HFF-Myc (cell line): ENCODE data around the gene MICAL2.

Source experiments
- DNase-seq: peaks from one replicate; pipeline ENCODE4 v3.0.0-alpha.2; 2011; ENCODE audit warnings: low read depth; ENCODE audit errors: extremely low read depth
- H3K4me3 ChIP-seq: replicated peaks from 2 replicates; pipeline ENCODE4 v1.5.1; 2011; ENCODE audit warnings: low read depth, mild to moderate bottlenecking, control low read depth, low read length
- CTCF ChIP-seq: IDR thresholded peaks from 2 replicates; pipeline ENCODE4 v1.5.1; 2012; ENCODE audit warnings: mild to moderate bottlenecking, low read depth, low read length, control low read depth; ENCODE audit errors: missing control alignments

Gene MICAL2

DNA sequence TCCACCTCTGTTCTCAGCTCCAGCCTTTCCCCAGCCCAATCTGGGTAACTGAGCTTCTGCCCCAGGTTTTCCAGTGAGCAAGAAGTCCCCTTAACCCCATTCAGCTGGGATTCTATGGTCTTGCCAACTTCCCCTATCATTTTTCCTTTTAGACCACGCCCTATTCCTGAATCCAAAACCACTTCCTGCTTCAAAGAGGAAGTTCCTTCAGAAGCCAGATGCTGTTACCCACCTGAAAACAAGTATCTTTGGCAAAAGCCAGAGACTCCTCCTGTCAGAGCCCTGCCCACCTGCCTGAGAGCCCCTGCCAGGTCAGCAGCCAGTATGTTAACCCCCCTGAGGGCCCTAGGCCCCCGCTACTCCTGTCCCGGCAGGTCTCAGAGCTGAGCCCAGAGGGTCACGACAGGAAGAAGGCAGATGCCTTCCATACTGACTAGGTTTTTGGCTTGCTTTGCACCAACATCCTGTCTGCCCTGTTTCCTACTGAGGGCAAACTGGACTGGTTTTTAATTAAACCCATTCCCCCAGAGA lies 20.3 kb upstream of the MICAL2 start:
- peak overlapping the region; percentile 6 for H3K4me3 ChIP-seq
- peak; percentile 86 for DNase-seq
- no peak for TF ChIP-seq CTCF

GRCh38 chr11:12090761-12091258 lies 19.6 kb upstream of the MICAL2 start:
- no peak for TF ChIP-seq CTCF
- H3K4me3 ChIP-seq: no peak overlapping the region; the same call in 1 of the 2 replicates
- no peak for DNase-seq

DNA sequence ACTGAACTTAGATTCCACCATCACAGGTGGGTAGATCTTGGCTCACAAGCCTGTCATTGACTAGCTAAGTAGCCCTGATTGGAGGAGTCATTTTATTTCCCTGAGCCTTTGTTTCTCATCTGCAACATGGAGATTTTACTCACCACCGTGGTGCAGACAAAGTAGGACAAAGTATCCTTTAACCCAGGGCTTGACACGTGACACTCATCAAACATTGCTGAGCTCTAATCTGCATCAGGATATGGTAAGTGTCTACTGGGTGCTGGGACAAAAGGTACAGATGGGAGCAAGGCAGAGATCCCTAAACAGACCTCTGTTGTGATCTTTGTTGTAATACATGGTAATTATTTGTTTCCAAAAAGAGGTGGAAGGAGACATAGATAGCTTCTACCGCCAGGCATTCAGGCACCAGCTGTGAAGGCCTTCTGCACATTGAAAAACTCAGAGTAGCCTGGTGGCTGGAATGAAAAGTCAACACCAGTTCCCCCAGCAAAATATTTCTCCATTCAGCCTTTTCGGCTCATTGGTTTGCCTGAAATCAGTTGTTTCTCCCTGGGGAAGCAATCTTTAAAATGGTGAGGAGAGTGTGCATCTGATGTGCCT lies 18.3 kb upstream of the MICAL2 start:
- H3K4me3 ChIP-seq: no peak overlapping the region
- no peak for TF ChIP-seq CTCF
- no peak for DNase-seq

DNA sequence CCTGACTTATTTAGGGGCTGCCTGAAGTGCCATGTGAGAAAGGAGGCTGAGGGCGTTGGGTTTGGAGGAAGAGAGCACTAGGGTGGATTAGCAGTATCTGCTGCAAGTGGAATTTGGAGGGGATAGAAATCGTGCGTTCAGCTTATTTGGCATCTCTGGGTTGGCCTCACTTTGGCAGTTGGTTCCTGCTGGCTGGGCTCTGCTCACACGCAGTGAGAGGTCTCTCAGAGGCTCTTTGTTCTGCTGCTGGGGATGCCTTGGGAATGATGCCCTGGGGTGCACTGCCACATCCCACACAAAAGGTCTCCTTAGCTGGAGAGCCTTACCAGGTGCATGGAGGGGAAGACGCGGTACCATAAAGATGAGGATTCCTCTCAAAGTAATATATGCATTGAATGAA lies 17.7 kb upstream of the MICAL2 start:
- no peak overlapping the region for H3K4me3 ChIP-seq
- no peak for TF ChIP-seq CTCF
- no peak for DNase-seq

- TF ChIP-seq CTCF: no peak
- no peak for DNase-seq
Measured at GRCh38 chr11:12094872-12095800, 15.3 kb upstream of the MICAL2 start.

GRCh38 chr11:12097219-12097618 lies 13.2 kb upstream of the MICAL2 start:
- H3K4me3 ChIP-seq: no peak overlapping the region
- no peak for DNase-seq
- TF ChIP-seq CTCF: no peak

More at GRCh38 chr11:12094872-12095800, 15.3 kb upstream of the MICAL2 start:
- no peak overlapping the region for H3K4me3 ChIP-seq
